RWPE1 (cell line): ENCODE data around the gene DNAI2.

Source experiments
- CTCF ChIA-PET: fragments of 350-600 bp; sonication (Branson Sonifier 250); formaldehyde crosslinking; extraction: SDS; loops from one replicate; lab custom pipeline; 2021; lab: Yijun Ruan, JAX
- POLR2A ChIA-PET: fragments of 400-600 bp; formaldehyde crosslinking; extraction: SDS; loops from one replicate; lab custom pipeline; 2020; ENCODE audit warnings: antibody characterized with exemption; ENCODE audit not compliant: low non-redundant PET; lab: Yijun Ruan, JAX
- DNase-seq: peaks from one replicate; pipeline ENCODE4 v3.0.0; 2012; ENCODE audit warnings: low spot score
- H3K27ac ChIP-seq: fragments of 450-650 bp; 2 replicates; pipeline ENCODE4 v1.5.1; 2017
- CTCF ChIP-seq: fragments of 450-650 bp; conservative IDR thresholded peaks from 2 replicates; pipeline ENCODE4 v1.5.1; 2017; ENCODE audit warnings: low read depth, mild to moderate bottlenecking

Gene DNAI2

GRCh38 chr17:74329378-74329777 is 55.3 kb downstream of the DNAI2 start:
- ChIA-PET POLR2A (no interaction called here), CTCF (interaction anchor here (0.7 kb wide), 1 partner anchor 33 kb away, joined by 3 read pairs; no protein-coding TSS in a partner anchor)
- no peak for TF ChIP-seq CTCF
- H3K27ac ChIP-seq, result no peak overlapping the region
- DNase-seq, result no peak

GRCh38 chr17:74330446-74330845 is 56.4 kb downstream of the DNAI2 start:
- H3K27ac ChIP-seq, result no peak overlapping the region
- ChIA-PET CTCF (interaction anchor here (1.6 kb wide), 1 partner anchor 37 kb away, joined by 4 read pairs; no protein-coding TSS in a partner anchor), POLR2A (no interaction called here)
- no peak for DNase-seq
- TF ChIP-seq CTCF, result no peak

GRCh38 chr17:74332017-74332650 is 58.1 kb downstream of the DNAI2 start:
- ChIA-PET POLR2A (no interaction called here), CTCF (interaction anchor here (0.7 to 1.6 kb wide), 2 partner anchors 14 to 36 kb away, joined by 3 to 4 read pairs; no protein-coding TSS in a partner anchor)
- no peak for DNase-seq
- no peak overlapping the region for H3K27ac ChIP-seq
- no peak for TF ChIP-seq CTCF

GRCh38 chr17:74332763-74333283 is 58.8 kb downstream of the DNAI2 start:
- ChIA-PET POLR2A (no interaction called here), CTCF (interaction anchor here (0.7 kb wide), 1 partner anchor 13 kb away, joined by 3 read pairs; no protein-coding TSS in a partner anchor)
- no peak for TF ChIP-seq CTCF
- no peak for DNase-seq
- no peak overlapping the region for H3K27ac ChIP-seq

GRCh38 chr17:74334393-74335039 is 60.5 kb downstream of the DNAI2 start:
- TF ChIP-seq CTCF, result no peak
- no peak for DNase-seq
- CTCF ChIA-PET, result interaction anchor here (0.6 kb wide), 1 partner anchor 117 kb away, joined by 4 read pairs; no protein-coding TSS in a partner anchor
- POLR2A ChIA-PET, result no interaction called here
- no peak overlapping the region for H3K27ac ChIP-seq

- CTCF ChIA-PET, result interaction anchor here (0.6 kb wide), 1 partner anchor 153 kb away, joined by 3 read pairs; no protein-coding TSS in a partner anchor
- POLR2A ChIA-PET, result no interaction called here
- no peak for TF ChIP-seq CTCF
- H3K27ac ChIP-seq, result no peak overlapping the region
- DNase-seq, result no peak
Measured at GRCh38 chr17:74335529-74336062, 61.6 kb downstream of the DNAI2 start.
